Muscle of leg (tissue), 16 donors: ENCODE measurements around the gene ZBED1. TPM values are rescaled to one million over a fixed set of nuclear protein-coding genes. Genes with fewer than 3 reads are reported as not detected.

Source experiments
- DNase-seq: peaks from one replicate; pipeline ENCODE4 v3.0.0; 2013
- H3K27ac ChIP-seq: one replicate; pipeline ENCODE4 v1.5.1; 2013; ENCODE audit warnings: mild to moderate bottlenecking, low read length, control low read depth
- H3K27me3 ChIP-seq: one replicate; pipeline ENCODE4 v1.6.1; 2013; ENCODE audit warnings: low read length; ENCODE audit not compliant: control insufficient read depth, insufficient read depth
- H3K36me3 ChIP-seq: one replicate; pipeline ENCODE4 v1.6.1; 2013; ENCODE audit warnings: low read length; ENCODE audit not compliant: control insufficient read depth, insufficient read depth
- H3K4me1 ChIP-seq: one replicate; pipeline ENCODE4 v1.6.1; 2013; ENCODE audit warnings: low read length; ENCODE audit not compliant: control insufficient read depth, insufficient read depth
- H3K4me3 ChIP-seq: one replicate; pipeline ENCODE4 v1.5.1; 2013; ENCODE audit warnings: low read length, control low read depth
- H3K9me3 ChIP-seq: replicated peaks from 2 replicates; pipeline ENCODE4 v1.6.1; 2013; ENCODE audit warnings: low read depth, low read length; ENCODE audit not compliant: control insufficient read depth
- WGBS: methylation state at CpG from one replicate; pipeline ENCODE4 v1.1.5; 2013; ENCODE audit warnings: missing lambda C conversion rate; ENCODE audit not compliant: insufficient coverage; 5-methylcytosine and 5-hydroxymethylcytosine counted together
- long read RNA-seq, 11 donors: transcript quantifications; one replicate each; lab custom pipeline, GENCODE V29; 2026
- polyA plus RNA-seq, 8 donors: library from polyadenylated mRNA; unstranded; fragments of 120-200 nt; gene quantifications; one replicate each; pipeline versions ENCODE4 v1.2.1 to v1.2.3, GENCODE V29; 2013; ENCODE audit warnings: inconsistent platforms in 1 of 8, low replicate concordance in 1 of 8; ENCODE audit not compliant: insufficient read length in 8 of 8, insufficient read depth in 1 of 8
- total RNA-seq: library from RNA; stranded (reverse); fragments of 120-200 nt; gene quantifications from one replicate; pipeline ENCODE4 v1.2.4, GENCODE V29; 2013

Gene ZBED1
- total RNA-seq (16.4 TPM), polyA plus RNA-seq (10 to 100 TPM; 21.4 to 30.4 (median 27.8) TPM)
- long read RNA-seq, donor 1, full-length matches to known transcripts = 3 of 3 reads
- long read RNA-seq, donor 1, partial matches to known transcripts = 0 of 3 reads
- long read RNA-seq, donor 1, other reads (novel, unspliced or antisense) = 0 of 3 reads
- long read RNA-seq, donor 2 = 0 reads
- long read RNA-seq, donor 3, full-length matches to known transcripts = 17 of 17 reads
- long read RNA-seq, donor 3, partial matches to known transcripts = 0 of 17 reads
- long read RNA-seq, donor 3, other reads (novel, unspliced or antisense) = 0 of 17 reads
- long read RNA-seq, donor 4, full-length matches to known transcripts = 10 of 10 reads
- long read RNA-seq, donor 4, partial matches to known transcripts = 0 of 10 reads
- long read RNA-seq, donor 4, other reads (novel, unspliced or antisense) = 0 of 10 reads
- long read RNA-seq, donor 5, full-length matches to known transcripts = 26 of 26 reads
- long read RNA-seq, donor 5, partial matches to known transcripts = 0 of 26 reads
- long read RNA-seq, donor 5, other reads (novel, unspliced or antisense) = 0 of 26 reads
- long read RNA-seq, donor 6, full-length matches to known transcripts = 11 of 11 reads
- long read RNA-seq, donor 6, partial matches to known transcripts = 0 of 11 reads
- long read RNA-seq, donor 6, other reads (novel, unspliced or antisense) = 0 of 11 reads
- long read RNA-seq, donor 7, full-length matches to known transcripts = 10 of 10 reads
- long read RNA-seq, donor 7, partial matches to known transcripts = 0 of 10 reads
- long read RNA-seq, donor 7, other reads (novel, unspliced or antisense) = 0 of 10 reads
- long read RNA-seq, donor 8 = 0 reads
- long read RNA-seq, donor 9, full-length matches to known transcripts = 11 of 11 reads
- long read RNA-seq, donor 9, partial matches to known transcripts = 0 of 11 reads
- long read RNA-seq, donor 9, other reads (novel, unspliced or antisense) = 0 of 11 reads
- long read RNA-seq, donor 10, full-length matches to known transcripts = 7 of 7 reads
- long read RNA-seq, donor 10, partial matches to known transcripts = 0 of 7 reads
- long read RNA-seq, donor 10, other reads (novel, unspliced or antisense) = 0 of 7 reads
- long read RNA-seq, donor 11, full-length matches to known transcripts = 4 of 4 reads
- long read RNA-seq, donor 11, partial matches to known transcripts = 0 of 4 reads
- long read RNA-seq, donor 11, other reads (novel, unspliced or antisense) = 0 of 4 reads

DNA sequence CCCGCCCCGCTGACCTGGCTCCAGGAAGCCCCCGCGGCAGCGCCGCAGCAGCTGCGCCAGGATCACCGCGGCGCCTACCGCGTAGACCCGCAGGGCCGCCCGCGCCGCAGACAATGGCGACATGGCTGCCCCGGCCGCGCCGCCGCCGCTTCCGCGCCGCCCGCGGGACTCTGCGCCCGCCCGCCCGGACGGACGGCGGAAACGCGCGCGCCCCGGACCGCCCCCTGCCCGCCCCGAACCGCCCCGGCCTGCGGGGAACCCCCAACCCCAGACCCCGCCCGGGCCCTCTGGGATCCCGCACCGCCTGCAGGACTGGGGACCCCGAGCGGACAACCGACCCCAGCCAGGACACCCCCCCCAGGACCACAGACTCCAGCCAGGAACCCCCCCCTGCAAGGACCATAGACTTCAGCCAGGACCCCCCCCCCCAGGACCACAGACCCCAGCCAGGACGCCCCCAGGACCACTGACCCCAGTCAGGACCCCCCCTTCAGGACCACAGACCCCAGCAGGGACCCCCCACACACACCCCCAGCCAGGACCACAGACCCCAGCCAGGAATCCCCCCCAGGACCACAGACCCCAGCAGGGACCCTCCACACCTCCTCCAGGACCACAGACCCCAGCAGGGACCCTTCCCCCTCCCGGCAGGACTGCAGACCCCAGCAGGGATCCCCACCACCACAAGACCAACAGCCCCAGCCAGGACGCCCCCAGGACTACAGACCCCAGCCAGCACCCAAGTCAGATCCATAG lies at the start of gene ZBED1, which contains the start of gene DHRSX:
Gene ZBED1, minus strand, starts transcription at position 174 of the 756 bp plus-strand sequence. CDS start 10,257 bp downstream, outside the sequence.
Gene DHRSX, minus strand, starts transcription at position 174 of the 756 bp plus-strand sequence. Its CDS starts 51 bp downstream, at position 123.
- Histone ChIP-seq H3K27me3 (no peaks in the 10 kb centered on the region), H3K27ac (peak within 1 kb of the TSS; percentile 70), H3K9me3 (no peaks in the 10 kb centered on the region), H3K4me3 (peak within 1 kb of the TSS; percentile 49), H3K36me3 (no peaks in the 10 kb centered on the region), H3K4me1 (peaks cover 19% of the 10 kb centered on the region)
- peak; percentile 63 for DNase-seq
- 5% methylated on average over 30 of the region's 57 CpGs for WGBS

GRCh38 chrX:2549876-2550275 lies 49.1 kb upstream of the ZBED1 start:
- Histone ChIP-seq H3K36me3 (no peaks in the 10 kb centered on the region), H3K9me3 (no peaks in the 10 kb centered on the region), H3K4me1 (no peaks in the 10 kb centered on the region), H3K27ac (no peak overlapping the region), H3K27me3 (peaks cover 4% of the 10 kb centered on the region), H3K4me3 (no peak overlapping the region)
- no peak for DNase-seq
- WGBS = 38% methylated on average over 5 of the region's 7 CpGs

GRCh38 chrX:2548711-2549423 lies 48.1 kb upstream of the ZBED1 start:
- Histone ChIP-seq H3K4me3 (no peak overlapping the region), H3K9me3 (no peaks in the 10 kb centered on the region), H3K4me1 (no peaks in the 10 kb centered on the region), H3K36me3 (no peaks in the 10 kb centered on the region), H3K27ac (no peak overlapping the region), H3K27me3 (peaks cover 4% of the 10 kb centered on the region)
- WGBS = 17% methylated on average over 5 of the region's 11 CpGs
- DNase-seq = peak; percentile 51

GRCh38 chrX:2547736-2548135 lies 47.0 kb upstream of the ZBED1 start:
- 60% methylated on average over 1 of the region's 4 CpGs for WGBS
- no peaks in the 10 kb centered on the region for H3K9me3 ChIP-seq

DNA sequence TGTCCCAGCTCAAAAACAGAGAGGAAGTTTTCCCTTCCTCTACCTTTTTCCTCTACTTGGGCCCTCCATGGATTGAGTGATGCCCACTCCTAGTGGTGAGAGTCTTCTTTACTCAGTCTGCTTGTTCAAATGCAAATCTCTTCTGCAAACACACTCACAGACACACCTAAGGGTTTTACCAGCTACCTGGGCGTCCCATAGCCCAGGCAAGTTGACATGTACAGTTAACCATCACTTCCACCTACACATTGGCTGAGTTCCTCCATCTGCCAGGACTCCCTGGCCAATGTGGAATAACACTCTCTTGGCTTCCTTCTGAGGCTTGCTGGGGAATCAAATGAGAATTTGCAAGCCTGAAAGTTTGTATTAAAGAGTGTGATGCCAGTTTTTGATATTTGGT lies 45.7 kb upstream of the ZBED1 start:
- H3K4me3 ChIP-seq = no peak overlapping the region
- 83% methylated on average over 1 of the region's 1 CpG for WGBS
- H3K27me3 ChIP-seq = peaks cover 4% of the 10 kb centered on the region

More at GRCh38 chrX:2547736-2548135, 47.0 kb upstream of the ZBED1 start:
- Histone ChIP-seq H3K27me3 (peaks cover 4% of the 10 kb centered on the region), H3K4me3 (no peak overlapping the region), H3K36me3 (no peaks in the 10 kb centered on the region), H3K27ac (no peak overlapping the region), H3K4me1 (no peaks in the 10 kb centered on the region)
- no peak for DNase-seq

GRCh38 chrX:2545144-2545543 lies 44.4 kb upstream of the ZBED1 start:
- no peak for DNase-seq
- no CpG with 5 or more reads among the region's 1 CpG for WGBS
- Histone ChIP-seq H3K4me1 (no peaks in the 10 kb centered on the region), H3K27ac (no peak overlapping the region), H3K27me3 (peaks cover 2% of the 10 kb centered on the region), H3K9me3 (no peaks in the 10 kb centered on the region), H3K36me3 (no peaks in the 10 kb centered on the region), H3K4me3 (no peak overlapping the region)

More for the DNA sequence above, 45.7 kb upstream of the ZBED1 start:
- H3K9me3 ChIP-seq = no peaks in the 10 kb centered on the region
- DNase-seq = no peak
- H3K27ac ChIP-seq = no peak overlapping the region
- H3K4me1 ChIP-seq = no peaks in the 10 kb centered on the region
- H3K36me3 ChIP-seq = no peaks in the 10 kb centered on the region

- DNase-seq = peak; percentile 61
- no peaks in the 10 kb centered on the region for H3K4me1 ChIP-seq
- no peaks in the 10 kb centered on the region for H3K9me3 ChIP-seq
- H3K36me3 ChIP-seq = no peaks in the 10 kb centered on the region
- peaks cover 3% of the 10 kb centered on the region for H3K27me3 ChIP-seq
- no peak overlapping the region for H3K27ac ChIP-seq
- no peak overlapping the region for H3K4me3 ChIP-seq
- WGBS = 11% methylated on average over 2 of the region's 7 CpGs
Observed at GRCh38 chrX:2542826-2543521, 42.2 kb upstream of the ZBED1 start.

GRCh38 chrX:2541603-2542002 lies 40.8 kb upstream of the ZBED1 start:
- Histone ChIP-seq H3K36me3 (no peaks in the 10 kb centered on the region), H3K4me3 (no peak overlapping the region), H3K27me3 (peaks cover 3% of the 10 kb centered on the region), H3K9me3 (no peaks in the 10 kb centered on the region), H3K4me1 (peaks cover 3% of the 10 kb centered on the region), H3K27ac (no peak overlapping the region)
- DNase-seq = no peak
- WGBS = 75% methylated on average over 6 of the region's 8 CpGs
